Uterus (tissue), 4 donors: ENCODE measurements around the gene FAM210B. TPM values are rescaled to one million over a fixed set of nuclear protein-coding genes. Genes with fewer than 3 reads are reported as not detected.
A peak's percentile ranks its signal among the peaks of the same experiment; 100 is the strongest.
"Not testable (repeated sequence)": the region's sequence is repeated elsewhere in the genome, so short reads cannot be mapped to it uniquely, and the experiment has no call there.

Source experiments
- DNase-seq, 2 donors: peaks; one replicate each; pipeline ENCODE4 v3.0.0-alpha.2; 2019 to 2020
- H3K27ac ChIP-seq, 2 donors: fragments of 200-600 bp; sonication (generic); 1 replicate in 1 of 2; 2 replicates in 1 of 2; pipeline ENCODE4 v1.5.1; 2016 to 2018
- H3K27me3 ChIP-seq, 2 donors: fragments of 200-600 bp; sonication (generic); one replicate each; pipeline ENCODE4 v1.5.1; 2018 to 2019; ENCODE audit warnings: control low read depth in 1 of 2
- H3K36me3 ChIP-seq, 2 donors: fragments of 200-600 bp; sonication (generic); one replicate each; pipeline ENCODE4 v1.5.1; 2019; ENCODE audit warnings: control low read depth in 1 of 2
- H3K4me1 ChIP-seq, 2 donors: fragments of 200-600 bp; sonication (generic); one replicate each; pipeline ENCODE4 v1.5.1; 2018 to 2019; ENCODE audit warnings: control low read depth in 1 of 2
- H3K4me3 ChIP-seq, 2 donors: fragments of 200-600 bp; sonication (generic); 1 replicate in 1 of 2; 2 replicates in 1 of 2; pipeline ENCODE4 v1.5.1; 2018 to 2019; ENCODE audit warnings: mild to moderate bottlenecking in 1 of 2
- H3K9me3 ChIP-seq, 2 donors: fragments of 200-600 bp; sonication (generic); one replicate each; pipeline ENCODE4 v1.5.1; 2019; ENCODE audit warnings: control low read depth in 1 of 2
- POLR2A ChIP-seq, 2 donors: fragments of 450-650 bp; IDR thresholded peaks; one replicate each; pipeline ENCODE4 v1.6.1; 2016; ENCODE audit warnings: antibody characterized with exemption in 2 of 2, mild to moderate bottlenecking in 1 of 2, moderate library complexity in 1 of 2
- intact Hi-C: fragments of 100-400 bp; cut with DNase I; formaldehyde crosslinking; loops from one replicate; pipeline ENCODE4 v1.15.1; 2023; ENCODE audit warnings: low total_unique reads
- total RNA-seq, 4 donors: library from RNA; depleted of rRNA in 3 of 4; stranded (reverse); fragments of >200 nt in 3 of 4; gene quantifications; one replicate each; pipeline versions ENCODE4 v1.1.0 to v1.2.4, GENCODE V29; 2014 to 2023
- TF ChIP-seq, protein P1 (sequence below), 4 experiments: fragments of 200-600 bp in 2 of 4; fragments of 450-650 bp in 2 of 4; sonication (generic) in 2 of 4; IDR thresholded peaks; one replicate each; pipeline ENCODE4 v1.5.1; 2016 to 2019; ENCODE audit warnings: antibody characterized with exemption in 4 of 4, mild to moderate bottlenecking in 2 of 4, moderate library complexity in 1 of 4
- donor health status: DM: yes; HTN: yes; CAD: no.

The FAM210B gene
- total RNA-seq, 4 donors from 2014 or later: 28.2 to 46.5 (median 37.4) TPM

DNA sequence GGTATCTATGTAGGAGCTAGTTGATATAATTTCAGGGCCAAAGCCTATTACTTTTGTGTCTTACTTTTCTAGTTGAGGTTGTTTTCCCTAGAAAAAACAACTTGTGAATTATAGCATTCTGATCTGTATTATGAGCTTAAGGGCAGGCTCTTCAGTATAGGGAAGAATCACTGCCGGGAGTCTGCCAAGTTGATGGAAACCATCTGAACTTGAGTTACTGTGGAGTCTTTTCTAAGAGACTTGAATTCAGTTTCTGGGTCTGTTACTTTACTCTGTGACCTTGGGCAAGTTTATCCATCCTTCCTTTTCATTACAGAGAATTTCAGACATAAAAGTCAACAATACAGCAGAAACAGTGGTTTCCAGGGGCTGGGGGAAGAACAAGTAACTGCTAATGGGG is 51.2 kb downstream of the FAM210B start:
- Histone ChIP-seq H3K27me3 (no peaks in the 10 kb centered on the region), H3K4me1 (no peaks in the 10 kb centered on the region), H3K27ac (no peak overlapping the region), H3K4me3 (no peak overlapping the region), H3K9me3 (no peaks in the 10 kb centered on the region), H3K36me3 (no peaks in the 10 kb centered on the region)
- TF ChIP-seq, protein P1, sequence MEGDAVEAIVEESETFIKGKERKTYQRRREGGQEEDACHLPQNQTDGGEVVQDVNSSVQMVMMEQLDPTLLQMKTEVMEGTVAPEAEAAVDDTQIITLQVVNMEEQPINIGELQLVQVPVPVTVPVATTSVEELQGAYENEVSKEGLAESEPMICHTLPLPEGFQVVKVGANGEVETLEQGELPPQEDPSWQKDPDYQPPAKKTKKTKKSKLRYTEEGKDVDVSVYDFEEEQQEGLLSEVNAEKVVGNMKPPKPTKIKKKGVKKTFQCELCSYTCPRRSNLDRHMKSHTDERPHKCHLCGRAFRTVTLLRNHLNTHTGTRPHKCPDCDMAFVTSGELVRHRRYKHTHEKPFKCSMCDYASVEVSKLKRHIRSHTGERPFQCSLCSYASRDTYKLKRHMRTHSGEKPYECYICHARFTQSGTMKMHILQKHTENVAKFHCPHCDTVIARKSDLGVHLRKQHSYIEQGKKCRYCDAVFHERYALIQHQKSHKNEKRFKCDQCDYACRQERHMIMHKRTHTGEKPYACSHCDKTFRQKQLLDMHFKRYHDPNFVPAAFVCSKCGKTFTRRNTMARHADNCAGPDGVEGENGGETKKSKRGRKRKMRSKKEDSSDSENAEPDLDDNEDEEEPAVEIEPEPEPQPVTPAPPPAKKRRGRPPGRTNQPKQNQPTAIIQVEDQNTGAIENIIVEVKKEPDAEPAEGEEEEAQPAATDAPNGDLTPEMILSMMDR (IDR thresholded peaks at IDR 0.05): no peak
- no peak for TF ChIP-seq POLR2A (IDR thresholded peaks at IDR 0.05)
- intact Hi-C loops: loop anchor here (10.0 kb wide), 1 partner anchor 55 kb away; the partner anchor contains the start of gene RTF2
- no peak for DNase-seq

DNA sequence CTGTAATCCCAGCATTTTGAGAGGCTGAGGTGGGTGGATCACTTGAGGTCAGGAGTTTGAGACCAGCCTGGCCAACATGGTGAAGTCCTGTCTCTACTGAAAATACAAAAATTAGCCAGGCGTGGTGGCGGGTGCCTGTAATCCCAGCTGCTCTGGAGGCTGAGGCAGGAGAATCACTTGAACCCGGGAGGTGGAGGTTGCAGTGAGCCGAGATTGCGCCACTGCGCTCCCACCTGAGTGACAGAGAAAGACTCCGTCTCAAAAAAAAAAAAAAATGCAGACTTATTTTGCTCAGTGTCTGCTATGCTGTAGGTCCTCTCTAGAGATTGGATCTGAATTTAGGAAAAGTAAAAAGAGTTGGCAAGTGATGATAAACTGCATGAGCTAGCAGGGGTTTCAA is 52.5 kb downstream of the FAM210B start:
- H3K4me3 ChIP-seq, H3K27ac ChIP-seq, H3K27me3 ChIP-seq, intact Hi-C loops, DNase-seq, H3K4me1 ChIP-seq, H3K36me3 ChIP-seq, H3K9me3 ChIP-seq: not testable (repeated sequence)

DNA sequence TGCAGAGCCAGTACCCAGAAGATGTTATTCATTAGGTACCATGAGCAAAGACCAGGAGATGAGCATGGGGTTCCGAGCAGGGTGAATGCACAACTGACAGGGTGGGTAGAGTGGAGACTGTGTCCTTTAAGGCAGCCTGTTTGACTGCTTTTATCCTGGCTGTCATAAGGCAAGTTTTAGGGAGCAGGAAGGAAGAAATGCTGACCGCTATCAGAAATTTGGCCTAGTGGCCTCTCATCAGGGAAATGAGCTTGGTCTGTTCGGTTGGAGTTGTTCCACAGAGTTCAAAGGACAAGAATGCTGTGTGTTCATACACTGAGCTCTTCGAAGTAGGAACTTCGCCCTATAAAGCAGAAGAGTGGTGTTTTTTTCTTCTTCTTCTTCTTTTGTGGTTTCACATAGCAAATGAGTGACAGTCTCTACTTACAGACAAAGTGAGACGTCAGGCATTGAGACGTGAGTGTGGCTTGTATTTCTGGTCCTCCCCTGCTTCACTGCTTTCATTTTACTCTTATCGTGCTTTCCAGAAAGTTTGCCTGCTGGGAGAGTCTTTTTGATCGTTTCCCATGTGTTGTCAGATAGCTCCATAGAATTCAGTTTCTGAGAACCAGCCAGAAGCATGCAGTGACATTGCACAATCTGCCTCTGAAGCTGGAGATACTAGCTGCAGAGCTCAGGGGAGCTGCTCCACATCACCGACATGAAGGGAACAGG is 53.1 kb downstream of the FAM210B start, which contains the start of gene CASS4:
TSS of gene CASS4 (plus strand) at position 502 of the 714 bp plus-strand sequence. CDS start at position 701, 199 bp downstream.
- intact Hi-C loops: no loop called here
- no peaks in the 10 kb centered on the region for H3K4me1 ChIP-seq
- H3K9me3 ChIP-seq: no peaks in the 10 kb centered on the region
- no peak within 1 kb of the TSS for H3K4me3 ChIP-seq
- TF ChIP-seq, protein P1 (IDR thresholded peaks at IDR 0.05): no peak
- no peak for TF ChIP-seq POLR2A (IDR thresholded peaks at IDR 0.05)
- peak within 1 kb of the TSS in 1 of 2 donors; percentile 52 for H3K27ac ChIP-seq
- H3K27me3 ChIP-seq: no peaks in the 10 kb centered on the region
- DNase-seq: no peak
- no peaks in the 10 kb centered on the region for H3K36me3 ChIP-seq

DNA sequence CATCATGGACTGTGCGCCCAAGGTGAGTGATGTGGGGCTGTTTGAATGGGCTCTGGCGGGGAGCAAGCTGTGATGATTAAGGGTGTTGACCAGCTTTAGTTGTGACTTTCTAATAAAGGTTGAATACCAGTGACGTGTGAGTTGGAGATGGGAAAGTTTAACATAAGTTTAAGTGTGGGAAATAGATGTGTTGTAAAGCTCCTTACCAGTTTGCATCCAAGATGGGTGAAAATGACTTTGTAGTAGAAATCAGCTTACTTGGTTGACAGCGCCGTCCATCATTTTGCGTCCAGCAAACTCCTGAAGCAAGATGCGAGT is 53.7 kb downstream of the FAM210B start:
- TF ChIP-seq POLR2A (IDR thresholded peaks at IDR 0.05): no peak
- TF ChIP-seq, protein P1 (IDR thresholded peaks at IDR 0.05): no peak
- no peaks in the 10 kb centered on the region for H3K4me1 ChIP-seq
- peak overlapping the region in 1 of 2 donors; percentile 52 for H3K27ac ChIP-seq
- no peaks in the 10 kb centered on the region for H3K27me3 ChIP-seq
- DNase-seq: no peak
- H3K9me3 ChIP-seq: no peaks in the 10 kb centered on the region
- H3K36me3 ChIP-seq: no peaks in the 10 kb centered on the region
- intact Hi-C loops: no loop called here
- no peak overlapping the region for H3K4me3 ChIP-seq

DNA sequence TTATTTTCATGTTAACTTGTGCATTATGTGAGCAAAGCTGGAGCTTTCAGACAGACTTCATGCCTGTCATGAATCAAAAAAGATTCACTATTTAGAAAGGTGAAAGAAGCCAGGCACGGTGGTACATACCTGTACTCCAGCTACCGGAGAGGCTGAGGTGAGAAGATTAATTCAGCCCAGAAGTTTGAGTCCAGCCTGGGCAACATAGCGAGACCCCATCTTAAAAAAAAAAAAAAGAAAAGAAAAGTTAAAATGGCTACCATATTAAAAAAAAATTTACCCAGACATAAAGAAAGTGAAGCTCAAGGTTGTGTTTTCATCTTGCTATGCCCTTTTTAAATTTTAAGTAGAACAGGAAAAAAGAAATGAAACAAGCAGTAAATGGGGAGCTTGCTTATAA is 54.2 kb downstream of the FAM210B start:
- H3K9me3 ChIP-seq: no peaks in the 10 kb centered on the region
- DNase-seq: no peak
- H3K27me3 ChIP-seq: no peaks in the 10 kb centered on the region
- no peak for TF ChIP-seq POLR2A (IDR thresholded peaks at IDR 0.05)
- TF ChIP-seq, protein P1 (IDR thresholded peaks at IDR 0.05): no peak
- no peaks in the 10 kb centered on the region for H3K36me3 ChIP-seq
- H3K27ac ChIP-seq: peak overlapping the region in 1 of 2 donors; percentile 52
- H3K4me1 ChIP-seq: no peaks in the 10 kb centered on the region
- H3K4me3 ChIP-seq: no peak overlapping the region
- intact Hi-C loops: no loop called here
